Ishikawa (cell line): ENCODE data around the gene TMEM52.

Experiments used
- CEBPB ChIP-seq: IDR thresholded peaks from 2 replicates; pipeline ENCODE4 v1.6.1; 2012
- CREB1 ChIP-seq: IDR thresholded peaks from 2 replicates; pipeline ENCODE4 v1.6.1; 2012; ENCODE audit warnings: low read depth
- EGR1 ChIP-seq: IDR thresholded peaks from 2 replicates; pipeline ENCODE4 v1.6.1; 2012
- EP300 ChIP-seq: IDR thresholded peaks from 2 replicates; pipeline ENCODE4 v1.6.1; 2012; ENCODE audit warnings: borderline replicate concordance
- FOXM1 ChIP-seq: IDR thresholded peaks from 2 replicates; pipeline ENCODE4 v1.6.1; 2012; ENCODE audit warnings: low read depth, borderline replicate concordance
- NFIC ChIP-seq: IDR thresholded peaks from 2 replicates; pipeline ENCODE4 v1.6.1; 2012
- RAD21 ChIP-seq: IDR thresholded peaks from 2 replicates; pipeline ENCODE4 v1.6.1; 2012; ENCODE audit warnings: low read depth
- TAF1 ChIP-seq: IDR thresholded peaks from 2 replicates; pipeline ENCODE4 v1.6.1; 2012; ENCODE audit warnings: low read depth, mild to moderate bottlenecking
- TCF12 ChIP-seq: IDR thresholded peaks from 2 replicates; pipeline ENCODE4 v1.6.1; 2012; ENCODE audit warnings: low read depth
- TEAD4 ChIP-seq: IDR thresholded peaks from 2 replicates; pipeline ENCODE4 v1.6.1; 2012
- YY1 ChIP-seq: IDR thresholded peaks from 2 replicates; pipeline ENCODE4 v1.6.1; 2012; ENCODE audit warnings: low read depth
- ZBTB7A ChIP-seq: IDR thresholded peaks from 2 replicates; pipeline ENCODE4 v1.6.1; 2012; ENCODE audit warnings: low read depth
- TF ChIP-seq, protein P1 (sequence below): IDR thresholded peaks from 2 replicates; pipeline ENCODE4 v1.6.1; 2012; ENCODE audit warnings: low read depth, mild to moderate bottlenecking
- TF ChIP-seq, protein P2 (sequence below): IDR thresholded peaks from 2 replicates; pipeline ENCODE4 v1.6.1; 2012
- TF ChIP-seq, protein P3 (sequence below): IDR thresholded peaks from 2 replicates; pipeline ENCODE4 v1.6.1; 2012

TMEM52 gene

DNA sequence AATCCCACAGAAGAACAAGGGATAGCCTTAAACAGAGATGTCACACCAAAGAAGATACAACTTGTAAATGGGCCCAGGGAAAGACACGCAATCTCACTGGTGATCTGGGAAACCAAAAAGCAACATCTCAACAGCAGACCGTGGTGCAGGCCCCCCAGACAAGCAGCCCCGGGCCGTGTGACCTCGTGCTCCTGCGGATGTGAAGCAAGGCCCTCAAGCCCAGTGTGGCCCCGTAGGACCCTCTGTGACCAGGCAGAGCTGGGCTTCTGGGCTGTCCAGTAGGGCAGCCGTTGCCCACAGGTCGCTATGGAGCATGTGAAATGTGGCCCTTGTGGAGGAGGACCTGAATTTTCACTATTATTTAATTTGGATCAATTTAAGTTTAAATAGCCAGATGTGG is 34.9 kb upstream of the TMEM52 start:
- TF ChIP-seq TAF1 (no peak), YY1 (no peak), EGR1 (no peak), CREB1 (no peak), NFIC (no peak), ZBTB7A (no peak), CEBPB (no peak), TCF12 (no peak), RAD21 (no peak), EP300 (no peak), FOXM1 (no peak), TEAD4 (no peak)
- TF ChIP-seq, protein P1, sequence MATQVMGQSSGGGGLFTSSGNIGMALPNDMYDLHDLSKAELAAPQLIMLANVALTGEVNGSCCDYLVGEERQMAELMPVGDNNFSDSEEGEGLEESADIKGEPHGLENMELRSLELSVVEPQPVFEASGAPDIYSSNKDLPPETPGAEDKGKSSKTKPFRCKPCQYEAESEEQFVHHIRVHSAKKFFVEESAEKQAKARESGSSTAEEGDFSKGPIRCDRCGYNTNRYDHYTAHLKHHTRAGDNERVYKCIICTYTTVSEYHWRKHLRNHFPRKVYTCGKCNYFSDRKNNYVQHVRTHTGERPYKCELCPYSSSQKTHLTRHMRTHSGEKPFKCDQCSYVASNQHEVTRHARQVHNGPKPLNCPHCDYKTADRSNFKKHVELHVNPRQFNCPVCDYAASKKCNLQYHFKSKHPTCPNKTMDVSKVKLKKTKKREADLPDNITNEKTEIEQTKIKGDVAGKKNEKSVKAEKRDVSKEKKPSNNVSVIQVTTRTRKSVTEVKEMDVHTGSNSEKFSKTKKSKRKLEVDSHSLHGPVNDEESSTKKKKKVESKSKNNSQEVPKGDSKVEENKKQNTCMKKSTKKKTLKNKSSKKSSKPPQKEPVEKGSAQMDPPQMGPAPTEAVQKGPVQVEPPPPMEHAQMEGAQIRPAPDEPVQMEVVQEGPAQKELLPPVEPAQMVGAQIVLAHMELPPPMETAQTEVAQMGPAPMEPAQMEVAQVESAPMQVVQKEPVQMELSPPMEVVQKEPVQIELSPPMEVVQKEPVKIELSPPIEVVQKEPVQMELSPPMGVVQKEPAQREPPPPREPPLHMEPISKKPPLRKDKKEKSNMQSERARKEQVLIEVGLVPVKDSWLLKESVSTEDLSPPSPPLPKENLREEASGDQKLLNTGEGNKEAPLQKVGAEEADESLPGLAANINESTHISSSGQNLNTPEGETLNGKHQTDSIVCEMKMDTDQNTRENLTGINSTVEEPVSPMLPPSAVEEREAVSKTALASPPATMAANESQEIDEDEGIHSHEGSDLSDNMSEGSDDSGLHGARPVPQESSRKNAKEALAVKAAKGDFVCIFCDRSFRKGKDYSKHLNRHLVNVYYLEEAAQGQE: no peak
- TF ChIP-seq, protein P2, sequence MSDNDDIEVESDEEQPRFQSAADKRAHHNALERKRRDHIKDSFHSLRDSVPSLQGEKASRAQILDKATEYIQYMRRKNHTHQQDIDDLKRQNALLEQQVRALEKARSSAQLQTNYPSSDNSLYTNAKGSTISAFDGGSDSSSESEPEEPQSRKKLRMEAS: no peak
- TF ChIP-seq, protein P3, sequence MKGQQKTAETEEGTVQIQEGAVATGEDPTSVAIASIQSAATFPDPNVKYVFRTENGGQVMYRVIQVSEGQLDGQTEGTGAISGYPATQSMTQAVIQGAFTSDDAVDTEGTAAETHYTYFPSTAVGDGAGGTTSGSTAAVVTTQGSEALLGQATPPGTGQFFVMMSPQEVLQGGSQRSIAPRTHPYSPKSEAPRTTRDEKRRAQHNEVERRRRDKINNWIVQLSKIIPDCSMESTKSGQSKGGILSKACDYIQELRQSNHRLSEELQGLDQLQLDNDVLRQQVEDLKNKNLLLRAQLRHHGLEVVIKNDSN: no peak

GRCh38 chr1:1950940-1951339 is 31.9 kb upstream of the TMEM52 start:
- TF ChIP-seq RAD21: no peak
- no peak for TF ChIP-seq FOXM1
- TF ChIP-seq, protein P1: no peak
- TF ChIP-seq, protein P2: no peak

DNA sequence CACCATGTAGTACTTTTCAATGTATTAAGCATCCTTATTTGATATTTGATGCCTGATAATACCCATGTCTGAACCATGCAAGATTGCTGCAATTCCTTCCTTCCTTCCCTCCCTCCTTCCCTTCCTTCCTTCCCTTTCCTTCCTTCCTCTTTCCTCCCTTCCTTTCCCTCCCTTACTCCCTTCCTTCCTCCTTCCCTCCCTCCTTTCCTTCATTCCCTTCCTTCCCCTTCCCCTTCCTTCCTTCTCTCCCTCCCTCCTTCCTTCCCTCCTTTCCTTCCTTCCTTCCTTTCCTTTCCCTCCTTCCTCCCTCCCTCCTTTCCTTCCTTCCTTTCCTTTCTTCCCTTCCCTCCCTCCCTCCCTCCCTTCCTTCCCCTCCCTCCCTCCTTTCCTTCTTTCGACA is 29.7 kb upstream of the TMEM52 start:
- TF ChIP-seq TEAD4 (no peak), EGR1 (no peak), CREB1 (no peak), FOXM1 (no peak), TAF1 (no peak), EP300 (no peak), RAD21 (no peak), TCF12 (no peak), CEBPB (no peak), ZBTB7A (no peak), YY1 (no peak), NFIC (no peak)
- TF ChIP-seq, protein P1: no peak
- TF ChIP-seq, protein P2: no peak
- TF ChIP-seq, protein P3: no peak

DNA sequence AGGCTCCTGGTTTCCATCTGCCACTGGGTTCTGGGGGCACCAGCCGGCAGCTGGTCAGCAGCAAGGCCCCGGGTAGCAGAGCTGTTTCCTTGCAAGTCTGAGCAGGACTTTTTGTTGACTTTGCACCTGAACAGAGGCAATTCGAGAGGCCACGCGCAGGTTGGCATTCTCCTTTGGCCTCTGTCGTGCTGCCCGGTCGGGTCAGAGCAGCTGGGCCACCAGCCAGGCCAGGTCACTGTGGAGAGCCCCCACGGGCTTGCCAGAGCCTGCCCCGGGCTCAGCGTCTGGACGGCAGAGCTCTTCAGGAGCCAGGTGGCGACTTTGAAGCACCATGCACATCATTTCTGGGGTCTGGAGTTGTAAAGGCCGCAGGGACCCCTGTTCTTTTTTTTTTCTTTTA is 28.4 kb upstream of the TMEM52 start:
- TF ChIP-seq CREB1 (no peak), TEAD4 (no peak), NFIC (no peak), EP300 (no peak), TAF1 (no peak), EGR1 (no peak), RAD21 (no peak), YY1 (no peak), TCF12 (no peak), CEBPB (no peak), FOXM1 (no peak), ZBTB7A (no peak)
- TF ChIP-seq, protein P1: no peak
- TF ChIP-seq, protein P3: no peak
- TF ChIP-seq, protein P2: no peak
